NCI-H524 (cell line): ENCODE measurements around the gene NFIA.

Experiments used
- DNase-seq, 2 experiments: peaks; one replicate each; lab custom pipeline; 2025; lab: John Stamatoyannopoulos, UW

NFIA gene

GRCh38 chr1:61453111-61453961 lies 371.0 kb downstream of the NFIA start:
- DNase-seq, result peak; percentile 82 to 84

GRCh38 chr1:61455400-61455799 lies 373.0 kb downstream of the NFIA start:
- no peak for DNase-seq

DNA sequence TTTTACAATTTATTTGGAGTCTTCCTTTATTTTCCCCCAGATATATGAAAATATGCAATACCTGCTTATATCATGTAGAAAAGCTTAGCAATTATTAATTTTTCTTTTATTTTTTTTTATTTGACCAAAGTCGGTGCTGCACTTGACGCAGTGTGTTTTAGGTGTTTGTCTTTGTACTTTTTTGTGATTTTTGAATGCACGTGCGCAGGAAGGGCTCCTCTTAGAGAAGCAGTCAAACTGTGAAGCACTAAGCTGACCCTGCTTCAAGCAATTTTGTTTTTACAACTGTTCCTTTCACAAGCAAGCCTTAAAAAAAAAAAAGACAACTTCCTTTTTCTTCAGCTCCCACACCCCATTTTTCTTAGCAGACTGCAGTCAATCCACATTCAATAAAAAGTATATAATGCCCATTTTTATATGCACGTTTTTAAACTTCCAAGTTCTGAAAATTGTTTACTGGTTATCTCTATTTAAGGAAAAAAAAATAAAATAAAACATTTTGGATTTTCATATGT lies 375.2 kb downstream of the NFIA start:
- no peak for DNase-seq

GRCh38 chr1:61459345-61459744 lies 377.0 kb downstream of the NFIA start:
- no peak for DNase-seq

DNA sequence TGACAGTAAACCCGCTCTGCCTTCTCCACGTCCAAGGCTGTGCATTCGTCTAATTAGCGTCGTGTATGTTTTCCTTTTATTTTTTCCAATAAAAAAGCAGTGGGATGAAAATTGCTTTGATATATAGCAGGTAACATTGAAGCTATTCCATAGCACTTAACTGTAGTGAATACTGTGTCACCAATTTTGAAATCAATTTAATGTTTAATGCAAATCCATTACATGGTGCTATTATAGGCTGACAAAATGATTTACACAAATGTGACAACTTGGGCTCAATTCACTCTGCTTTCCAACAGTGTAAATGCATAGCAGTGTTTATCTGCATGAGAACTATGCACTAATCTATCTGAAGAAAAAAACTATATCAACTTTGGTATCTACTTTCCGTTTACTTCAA lies 377.8 kb downstream of the NFIA start:
- no peak for DNase-seq

DNA sequence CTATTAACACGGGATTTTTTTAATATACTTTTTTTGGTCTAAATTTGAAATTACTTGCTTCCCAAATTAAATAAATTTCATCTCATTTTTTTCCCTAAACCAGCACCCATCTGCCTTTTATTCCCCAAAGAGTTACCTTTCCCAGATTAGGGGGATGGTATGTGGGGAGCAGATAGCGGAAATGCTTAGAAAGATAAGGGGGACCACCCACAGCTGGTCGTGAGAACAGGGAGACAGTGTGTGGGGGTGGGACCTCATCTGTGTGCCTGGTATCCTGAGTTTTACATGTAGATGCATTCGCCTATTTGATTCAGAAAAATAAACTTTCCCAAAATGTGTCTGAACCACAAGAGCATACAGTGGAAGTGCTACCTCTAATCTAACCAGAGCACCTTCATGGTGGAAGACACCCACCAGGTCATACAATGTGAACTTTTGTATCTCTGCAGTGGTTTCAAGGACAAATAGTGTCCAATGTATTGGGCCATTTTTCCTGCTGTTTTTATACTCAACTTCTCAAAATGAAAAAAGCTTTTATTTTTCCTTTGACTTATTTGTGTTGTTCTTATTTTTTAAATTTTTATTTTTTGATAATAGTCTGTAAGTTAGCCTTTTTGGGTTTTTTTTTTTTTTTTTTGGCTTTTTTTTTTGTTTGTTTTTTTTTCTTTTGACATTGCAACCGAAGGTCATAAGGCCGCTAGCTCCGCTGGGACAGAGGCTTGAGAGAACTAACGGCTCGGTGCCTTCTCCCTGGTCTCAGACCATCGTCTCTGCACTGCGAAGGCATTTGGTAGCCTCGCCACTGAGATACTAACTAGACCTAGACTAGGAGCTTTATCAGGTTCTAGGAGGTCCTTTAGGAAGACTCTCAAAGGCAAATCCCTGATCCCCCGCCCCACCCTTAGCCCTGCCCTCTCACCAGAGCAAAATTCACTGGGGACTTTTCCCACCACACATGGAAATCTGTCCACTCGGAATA lies 379.3 kb downstream of the NFIA start:
- no peak for DNase-seq

GRCh38 chr1:61462628-61463027 lies 380.3 kb downstream of the NFIA start:
- no peak for DNase-seq

DNA sequence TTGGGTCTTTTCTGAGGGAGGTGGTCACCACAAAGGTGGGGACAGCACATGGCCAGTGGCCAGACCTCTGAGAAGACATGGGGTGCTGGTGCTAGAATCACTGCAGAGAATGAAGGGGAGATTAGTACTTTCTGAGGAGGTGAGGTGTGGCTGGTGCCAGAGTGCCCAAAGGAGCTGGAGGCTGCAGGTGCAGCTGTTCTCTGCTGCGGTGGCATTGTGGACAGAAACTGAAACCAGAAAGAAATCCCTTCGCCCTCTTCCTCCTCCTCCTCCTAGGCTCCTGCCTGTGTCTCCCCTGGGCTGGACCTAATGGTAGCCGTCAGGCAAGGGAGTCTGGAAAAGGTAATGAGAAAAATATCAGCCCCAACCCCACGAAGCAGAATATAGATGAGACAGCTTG lies 380.9 kb downstream of the NFIA start:
- no peak for DNase-seq

DNA sequence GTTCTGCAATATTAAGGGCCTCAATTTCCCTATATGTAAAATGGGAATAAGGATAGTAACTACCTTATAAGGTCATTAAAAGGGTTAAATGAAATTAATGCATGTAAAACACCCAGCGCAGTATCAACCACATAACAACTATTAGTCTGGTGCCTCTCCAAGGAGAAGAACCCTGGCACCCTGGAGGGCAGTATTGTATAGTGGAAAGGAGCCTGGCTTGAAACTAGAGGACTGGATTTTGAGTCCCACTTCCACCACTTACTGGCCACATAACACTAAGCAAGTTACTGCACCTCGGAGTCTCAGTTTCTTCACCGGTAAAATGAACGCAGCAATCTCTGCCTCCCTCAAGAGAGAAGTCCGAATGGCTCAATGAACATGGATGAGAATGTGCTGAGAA lies 385.5 kb downstream of the NFIA start:
- peak in 1 of 2 experiments; percentile 6 for DNase-seq

GRCh38 chr1:61469365-61469764 lies 387.0 kb downstream of the NFIA start:
- DNase-seq, result no peak

- DNase-seq, result no peak
Measured at GRCh38 chr1:61472876-61473275, 390.5 kb downstream of the NFIA start.

- DNase-seq, result no peak
Measured at GRCh38 chr1:61474269-61474817, 392.0 kb downstream of the NFIA start.

GRCh38 chr1:61474963-61475362 lies 392.6 kb downstream of the NFIA start:
- no peak for DNase-seq

- no peak for DNase-seq
Measured at GRCh38 chr1:61477301-61477700, 394.9 kb downstream of the NFIA start.

DNA sequence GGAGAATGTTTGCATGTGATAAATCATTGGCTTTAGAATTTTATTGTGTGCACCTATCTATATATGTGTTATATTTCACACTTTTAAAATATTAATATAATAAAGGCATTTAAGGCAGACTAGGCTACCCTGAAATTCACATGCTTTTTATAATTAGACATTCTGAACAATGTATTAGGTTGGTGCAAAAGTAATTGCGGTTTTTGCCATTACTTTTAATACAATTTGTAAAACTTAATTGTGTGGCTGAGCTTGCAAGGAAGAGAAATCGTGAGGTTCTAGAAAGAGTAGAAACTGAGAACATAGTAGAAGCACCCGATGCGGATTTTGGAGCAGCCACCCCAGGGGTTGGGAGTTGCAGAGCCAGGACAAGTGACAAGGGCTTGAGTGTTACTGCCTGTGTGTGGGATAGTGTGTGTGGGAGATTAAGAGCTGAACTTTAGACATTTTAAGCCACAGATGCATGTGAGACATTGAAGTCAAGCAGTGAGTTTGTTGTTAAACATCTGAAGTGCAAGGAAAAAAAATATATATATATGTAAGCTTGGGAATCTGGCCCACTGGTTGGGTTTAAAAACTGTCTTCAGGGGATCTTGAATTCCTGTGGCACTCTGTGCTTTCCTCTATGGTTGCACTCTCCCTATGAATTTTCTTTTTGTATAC lies 398.0 kb downstream of the NFIA start:
- no peak for DNase-seq

DNA sequence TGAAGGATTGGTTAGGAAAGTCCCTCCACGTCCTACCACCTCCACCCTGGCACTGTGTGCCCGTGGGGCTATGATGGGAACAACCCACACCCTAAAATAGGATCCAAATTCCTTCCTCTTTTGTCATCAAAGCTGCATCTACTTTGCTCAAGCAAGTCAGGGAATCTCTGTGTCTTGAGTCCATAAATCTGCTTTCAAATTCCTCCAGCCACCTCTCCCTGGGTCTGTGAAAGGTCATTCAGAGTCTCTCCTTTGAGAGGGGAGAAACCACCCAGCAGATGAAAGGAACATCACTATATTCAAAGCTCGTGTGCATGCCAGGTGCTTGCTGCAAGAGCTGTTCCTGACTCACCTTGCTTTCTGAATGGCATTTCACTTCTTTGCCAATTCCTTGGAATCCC lies 399.0 kb downstream of the NFIA start:
- DNase-seq, result no peak

DNA sequence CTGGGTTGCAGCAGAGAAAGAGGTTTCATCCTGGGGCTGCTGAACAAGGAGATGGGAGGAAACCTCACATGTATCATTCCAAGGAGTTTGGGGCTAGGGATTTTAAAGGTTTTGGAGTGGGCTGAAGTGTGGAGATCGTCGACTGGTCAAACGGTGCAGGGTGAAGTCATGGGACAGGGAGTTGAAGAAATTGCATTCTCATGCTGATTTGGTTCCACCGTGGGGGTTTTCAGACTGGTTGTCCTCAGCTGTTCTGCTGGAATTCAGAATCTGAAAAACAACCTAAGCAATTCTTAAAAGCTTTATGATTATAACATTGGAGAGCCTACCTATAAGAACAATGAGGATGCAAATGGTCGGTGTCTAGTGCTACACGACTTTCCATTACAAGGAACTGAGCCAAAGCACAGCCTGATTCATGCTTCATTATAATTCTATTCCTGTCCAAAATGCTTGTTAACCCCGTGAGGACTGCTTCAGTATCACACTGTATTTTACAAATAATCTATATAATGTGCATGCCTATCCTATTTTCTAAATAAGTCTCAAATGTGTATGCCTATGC lies 399.9 kb downstream of the NFIA start:
- no peak for DNase-seq

- peak in 1 of 2 experiments; percentile 25 for DNase-seq
Measured at GRCh38 chr1:61486783-61487536, 404.6 kb downstream of the NFIA start.

- DNase-seq, result no peak
Measured at GRCh38 chr1:61487801-61488200, 405.4 kb downstream of the NFIA start.

DNA sequence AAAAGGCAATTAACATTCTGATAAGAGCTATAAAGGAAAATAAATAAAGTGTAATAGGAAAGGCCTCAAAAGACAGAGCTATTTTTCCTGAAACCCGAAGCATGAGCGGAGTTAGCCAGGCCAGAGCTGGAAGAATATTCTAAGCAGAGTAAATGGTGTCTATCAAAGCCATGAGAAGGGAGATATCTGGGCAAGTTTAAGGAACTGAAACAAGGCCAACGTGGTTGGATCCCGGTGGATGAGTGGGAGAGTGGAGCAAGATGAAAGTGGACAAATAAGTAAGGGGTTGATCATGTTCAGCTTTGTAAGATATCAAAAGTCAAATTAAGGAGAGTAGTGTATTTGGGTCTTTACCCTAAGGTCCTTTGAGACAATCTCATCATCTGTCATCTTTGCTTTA lies 408.6 kb downstream of the NFIA start:
- DNase-seq, result no peak

DNA sequence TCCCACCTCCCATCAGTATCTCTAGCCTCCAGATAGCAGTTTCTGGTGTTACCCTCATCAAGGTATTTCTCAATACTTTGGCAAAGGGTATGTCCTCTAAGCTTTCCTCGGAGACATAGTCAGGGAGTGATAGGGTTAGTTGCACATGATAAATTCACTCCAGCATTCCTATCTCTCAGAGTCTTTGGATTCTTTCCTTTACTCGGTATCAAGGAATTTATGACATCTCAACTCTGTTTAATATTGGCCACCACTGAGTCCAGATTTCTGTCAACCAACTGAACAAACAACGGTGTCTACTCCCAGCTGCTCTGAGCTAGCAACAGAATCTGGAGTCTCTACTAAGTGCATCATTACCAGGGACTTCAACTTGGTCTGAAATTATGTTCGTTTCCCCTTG lies 409.1 kb downstream of the NFIA start:
- DNase-seq, result no peak
